Mesothelial cell of epicardium (in vitro differentiated cells): Measurements from ENCODE around the gene ANAPC2. TPM values are rescaled to one million over a fixed set of nuclear protein-coding genes. Genes with fewer than 3 reads are reported as not detected.

Experiments used
- DNase-seq, 2 experiments: peaks; one replicate each; pipeline ENCODE4 v3.0.0; 2021; ENCODE audit warnings: low spot score in 2 of 2; ENCODE audit not compliant: unreplicated experiment in 2 of 2
- H3K27ac Mint-ChIP-seq: 2 replicates; pipeline ENCODE4 v1.8.0; 2021; ENCODE audit warnings: mixed read lengths
- H3K27me3 Mint-ChIP-seq: 2 replicates; pipeline ENCODE4 v1.8.0; 2021; ENCODE audit warnings: low read depth, mixed read lengths
- H3K36me3 Mint-ChIP-seq: 2 replicates; pipeline ENCODE4 v1.8.0; 2021; ENCODE audit warnings: mixed read lengths
- H3K4me1 Mint-ChIP-seq: 2 replicates; pipeline ENCODE4 v1.8.0; 2021; ENCODE audit warnings: mixed read lengths
- H3K4me3 Mint-ChIP-seq: 2 replicates; pipeline ENCODE4 v1.8.0; 2021; ENCODE audit warnings: mild to moderate bottlenecking, moderate library complexity, mixed read lengths
- H3K9me3 Mint-ChIP-seq: 2 replicates; pipeline ENCODE4 v1.8.0; 2021; ENCODE audit warnings: mixed read lengths
- CTCF ChIP-seq: fragments of 200-600 bp; sonication (generic); IDR thresholded peaks from one replicate; pipeline ENCODE4 v1.5.0; 2021; ENCODE audit warnings: antibody characterized with exemption; ENCODE audit not compliant: unreplicated experiment
- total RNA-seq: library from RNA; stranded (reverse); gene quantifications from 3 replicates; pipeline ENCODE4 v1.2.1, GENCODE V29; 2021

The ANAPC2 gene
- total RNA-seq, 1 donor from 2014 or later, result 89.3 TPM

DNA sequence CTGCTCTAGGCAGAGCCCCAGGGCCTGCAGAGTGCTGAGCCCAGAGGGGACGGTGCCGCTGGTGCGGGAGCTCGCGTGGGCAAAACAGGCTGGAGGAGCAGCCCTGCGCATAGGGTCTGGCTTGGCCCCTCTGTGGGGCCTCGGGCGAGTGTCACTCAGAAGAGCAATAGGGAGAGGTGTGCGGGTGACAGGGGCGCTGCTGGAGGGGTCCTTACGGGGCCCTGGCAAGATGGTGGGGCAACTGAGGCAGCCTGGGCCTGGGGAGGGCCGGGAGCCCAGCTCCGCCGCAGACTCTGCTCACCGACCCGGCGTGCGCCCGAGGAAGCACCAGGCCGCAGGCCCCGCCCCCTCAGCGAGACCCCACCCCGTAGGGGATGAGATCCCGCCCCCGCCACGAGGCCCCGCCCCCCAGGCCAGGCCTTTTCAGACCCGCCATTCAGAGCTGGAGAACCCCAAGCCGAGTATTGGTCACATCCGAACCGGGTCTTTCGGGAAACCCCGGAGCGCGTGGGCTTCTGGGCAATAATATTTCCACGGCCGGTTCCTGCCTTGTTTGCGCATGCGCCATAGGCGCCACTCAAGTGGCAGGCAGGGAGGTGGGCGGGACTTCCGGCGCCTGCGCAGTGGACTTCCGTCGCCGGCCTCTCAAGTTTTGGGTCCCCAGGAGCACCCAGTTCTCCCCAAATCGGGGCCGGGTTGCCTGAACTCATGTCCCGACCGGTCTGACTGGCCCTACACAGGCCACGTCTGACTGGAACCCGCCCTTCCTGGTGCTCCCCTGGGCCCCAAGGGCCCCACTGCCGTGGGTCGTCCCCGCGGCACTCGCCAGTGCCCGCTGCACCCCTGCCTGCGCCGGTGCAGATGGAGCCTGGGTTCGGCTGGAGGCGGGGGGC is 35.0 kb upstream of the ANAPC2 start:
- no peaks in the 10 kb centered on the region for H3K36me3 Mint-ChIP-seq
- DNase-seq, result peak; percentile 91 to 93
- no peak for TF ChIP-seq CTCF
- no peaks in the 10 kb centered on the region for H3K9me3 Mint-ChIP-seq
- peak overlapping the region; percentile 86 for H3K27ac Mint-ChIP-seq
- peak overlapping the region; percentile 82 for H3K4me3 Mint-ChIP-seq
- H3K27me3 Mint-ChIP-seq, result peaks cover 4% of the 10 kb centered on the region
- peaks cover 9% of the 10 kb centered on the region for H3K4me1 Mint-ChIP-seq

DNA sequence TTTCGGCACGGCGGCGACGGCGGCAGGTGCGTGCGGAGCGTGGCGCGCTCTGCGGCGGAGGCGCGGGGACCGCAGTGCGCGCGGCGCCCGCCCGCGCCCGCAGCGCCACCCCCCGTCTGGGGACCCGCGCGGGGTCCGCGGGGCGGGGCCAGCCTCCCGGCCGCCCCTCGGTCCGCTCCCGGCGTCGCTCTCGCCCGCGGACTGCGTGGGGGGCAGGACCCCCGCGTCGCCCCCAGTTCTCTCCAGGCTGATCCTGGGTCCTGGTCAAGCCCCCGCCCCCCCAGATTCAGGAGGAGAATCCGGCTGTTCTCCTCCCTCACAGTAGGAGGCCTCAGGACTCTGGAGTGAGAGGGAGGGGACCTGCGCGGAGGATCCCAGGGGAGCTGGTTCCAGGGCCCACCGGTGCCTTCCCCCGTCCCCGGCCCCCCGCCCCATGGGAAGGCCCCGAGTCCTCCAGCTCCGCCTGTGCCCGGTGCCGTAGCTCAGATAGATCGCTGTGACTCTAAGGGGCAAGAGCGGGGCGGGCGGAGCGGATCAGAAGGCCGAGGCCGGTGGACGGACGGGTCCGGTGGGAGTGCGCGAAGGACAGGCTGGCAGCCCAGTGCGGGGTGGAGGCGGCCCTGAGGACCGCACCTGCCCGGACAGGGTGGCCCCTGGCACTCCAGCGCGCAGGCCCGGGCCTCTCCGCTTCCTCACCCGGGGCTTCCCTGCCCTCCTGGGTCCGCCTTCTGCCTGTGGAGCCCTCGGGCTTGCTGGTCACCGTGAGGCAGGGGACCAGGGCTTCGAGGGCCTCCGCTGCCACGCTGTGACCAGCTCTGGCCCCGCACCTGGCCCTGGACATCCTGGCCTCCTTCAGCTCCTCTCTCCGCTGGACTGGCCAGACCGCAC is 34.1 kb upstream of the ANAPC2 start, which contains the start of gene RNF208:
Gene RNF208 (minus strand): TSS at position 51 of the 888 bp plus-strand sequence. CDS start 1,028 bp downstream, outside the sequence.
- Mint-ChIP-seq H3K4me1 (peaks cover 6% of the 10 kb centered on the region), H3K36me3 (no peaks in the 10 kb centered on the region), H3K27me3 (peaks cover 2% of the 10 kb centered on the region), H3K9me3 (no peaks in the 10 kb centered on the region), H3K4me3 (peak within 1 kb of the TSS; percentile 82), H3K27ac (peak within 1 kb of the TSS; percentile 86)
- DNase-seq, result peak in 1 of 2 experiments; percentile 52
- TF ChIP-seq CTCF, result no peak

DNA sequence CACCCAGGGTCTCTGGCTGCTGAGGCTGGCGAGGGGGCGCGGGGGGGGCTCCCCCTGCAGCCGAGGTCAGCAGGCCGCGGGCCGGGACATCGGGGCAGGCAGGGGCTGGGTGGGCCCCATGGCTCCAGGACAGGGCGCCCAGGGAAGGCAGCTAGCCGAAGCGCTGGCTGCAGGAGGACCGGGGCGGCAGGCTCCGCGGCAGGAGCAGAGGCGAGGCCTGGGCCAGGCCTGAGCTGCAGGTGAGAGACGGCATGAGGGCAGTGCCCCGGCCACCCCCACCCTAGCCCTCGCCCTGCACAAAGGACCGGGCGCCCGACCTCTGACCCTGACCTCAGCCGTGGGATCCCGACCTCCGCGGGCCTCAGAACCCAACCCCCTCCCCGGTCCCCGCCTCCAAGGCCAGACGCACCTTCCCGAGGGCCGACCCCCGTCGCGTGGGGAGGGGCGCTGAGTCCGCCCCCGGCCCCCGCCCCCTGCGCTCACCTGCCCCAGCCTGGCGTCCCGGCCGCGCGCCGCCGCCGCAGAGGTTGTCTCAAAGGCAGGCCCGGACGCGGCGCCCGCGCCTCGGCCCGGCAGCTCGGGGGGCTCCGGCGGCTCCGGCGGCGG is 33.2 kb upstream of the ANAPC2 start:
- Mint-ChIP-seq H3K27ac (no peak overlapping the region), H3K27me3 (peaks cover 2% of the 10 kb centered on the region), H3K4me3 (peak overlapping the region; percentile 33), H3K36me3 (no peaks in the 10 kb centered on the region), H3K4me1 (peaks cover 9% of the 10 kb centered on the region), H3K9me3 (no peaks in the 10 kb centered on the region)
- DNase-seq, result no peak
- TF ChIP-seq CTCF, result no peak

GRCh38 chr9:137221095-137221505 is 32.7 kb upstream of the ANAPC2 start:
- Mint-ChIP-seq H3K27me3 (peaks cover 2% of the 10 kb centered on the region), H3K4me1 (peaks cover 6% of the 10 kb centered on the region), H3K27ac (no peak overlapping the region), H3K9me3 (no peaks in the 10 kb centered on the region), H3K4me3 (peak overlapping the region; percentile 49), H3K36me3 (no peaks in the 10 kb centered on the region)
- DNase-seq, result no peak
- TF ChIP-seq CTCF, result no peak

GRCh38 chr9:137220317-137221094 is 32.1 kb upstream of the ANAPC2 start:
- Mint-ChIP-seq H3K27ac (no peak overlapping the region), H3K27me3 (peaks cover 2% of the 10 kb centered on the region), H3K4me3 (peak overlapping the region; percentile 49), H3K4me1 (peaks cover 6% of the 10 kb centered on the region), H3K9me3 (no peaks in the 10 kb centered on the region), H3K36me3 (no peaks in the 10 kb centered on the region)
- no peak for TF ChIP-seq CTCF
- no peak for DNase-seq
